Stimulated activated CD4-positive, alpha-beta T cell treated with anti-CD3 and anti-CD28 coated beads, Interleukin-2, amount 100 ng/mL, for 4 hours (primary cell): ENCODE data around the gene INPP4B.
"Not testable (repeated sequence)": the region's sequence is repeated elsewhere in the genome, so short reads cannot be mapped to it uniquely, and the experiment has no call there.

Source experiments
- DNase-seq: peaks from one replicate; pipeline ENCODE4 v3.0.0-alpha.2; 2020; ENCODE audit warnings: low read depth

INPP4B gene

GRCh38 chr4:142068304-142068703 is 777.8 kb downstream of the INPP4B start:
- not testable (repeated sequence) for DNase-seq

- DNase-seq, result not testable (repeated sequence)
Observed at GRCh38 chr4:142066562-142066961, 779.5 kb downstream of the INPP4B start.

GRCh38 chr4:142065086-142065647 is 780.9 kb downstream of the INPP4B start:
- DNase-seq, result no peak

GRCh38 chr4:142064181-142064580 is 781.9 kb downstream of the INPP4B start:
- no peak for DNase-seq

- DNase-seq, result no peak
Observed at GRCh38 chr4:142045996-142046395, 800.1 kb downstream of the INPP4B start.

- no peak for DNase-seq
Observed at GRCh38 chr4:142044271-142044670, 801.8 kb downstream of the INPP4B start.

- DNase-seq, result no peak
Observed at GRCh38 chr4:142043509-142043908, 802.6 kb downstream of the INPP4B start.

GRCh38 chr4:142041788-142042187 is 804.3 kb downstream of the INPP4B start:
- no peak for DNase-seq

- DNase-seq, result no peak
Observed at GRCh38 chr4:142040043-142040442, 806.1 kb downstream of the INPP4B start.

- DNase-seq, result no peak
Observed at GRCh38 chr4:142036795-142037583, 809.1 kb downstream of the INPP4B start.

- DNase-seq, result no peak
Observed at GRCh38 chr4:142035566-142035965, 810.5 kb downstream of the INPP4B start.

- DNase-seq, result no peak
Observed at GRCh38 chr4:142034101-142034500, 812.0 kb downstream of the INPP4B start.

GRCh38 chr4:142030010-142030409 is 816.1 kb downstream of the INPP4B start:
- no peak for DNase-seq

- DNase-seq, result no peak
Observed at GRCh38 chr4:142021761-142022160, 824.3 kb downstream of the INPP4B start.

GRCh38 chr4:142021181-142021580 is 824.9 kb downstream of the INPP4B start:
- DNase-seq, result no peak

- DNase-seq, result no peak
Observed at GRCh38 chr4:142016031-142016430, 830.1 kb downstream of the INPP4B start.

- no peak for DNase-seq
Observed at GRCh38 chr4:142009751-142010150, 836.4 kb downstream of the INPP4B start.

GRCh38 chr4:142005519-142005918 is 840.6 kb downstream of the INPP4B start:
- no peak for DNase-seq

GRCh38 chr4:141999446-142000143 is 846.5 kb downstream of the INPP4B start:
- no peak for DNase-seq

GRCh38 chr4:141995056-141995455 is 851.0 kb downstream of the INPP4B start:
- DNase-seq, result no peak

- DNase-seq, result no peak
Observed at GRCh38 chr4:141977433-141977832, 868.7 kb downstream of the INPP4B start.
